ENCODE results near the gene FOXRED1.
"Not testable (repeated sequence)": the region's sequence is repeated elsewhere in the genome, so short reads cannot be mapped to it uniquely, and the experiment has no call there.

The FOXRED1 gene

DNA sequence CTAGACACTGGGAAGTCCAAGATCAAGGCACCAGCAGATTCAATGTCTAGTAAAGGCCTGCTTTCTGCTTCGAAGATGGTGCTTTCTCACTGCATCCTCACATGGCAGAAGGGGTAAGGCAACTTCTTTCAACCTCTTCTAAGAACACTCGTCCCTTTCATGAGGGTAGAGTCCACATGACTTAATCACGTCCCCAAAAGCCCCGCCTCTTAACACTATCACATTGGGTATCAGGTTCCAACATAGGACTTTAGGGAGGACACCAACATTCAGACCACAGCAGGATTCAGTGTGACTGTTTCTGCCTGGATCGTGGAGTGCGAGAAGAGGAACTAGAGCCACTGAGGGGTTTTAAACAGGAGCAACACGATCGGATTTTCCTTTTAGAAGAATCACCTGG lies 10.2 kb downstream of the FOXRED1 start:
- no peak for DNase-seq

DNA sequence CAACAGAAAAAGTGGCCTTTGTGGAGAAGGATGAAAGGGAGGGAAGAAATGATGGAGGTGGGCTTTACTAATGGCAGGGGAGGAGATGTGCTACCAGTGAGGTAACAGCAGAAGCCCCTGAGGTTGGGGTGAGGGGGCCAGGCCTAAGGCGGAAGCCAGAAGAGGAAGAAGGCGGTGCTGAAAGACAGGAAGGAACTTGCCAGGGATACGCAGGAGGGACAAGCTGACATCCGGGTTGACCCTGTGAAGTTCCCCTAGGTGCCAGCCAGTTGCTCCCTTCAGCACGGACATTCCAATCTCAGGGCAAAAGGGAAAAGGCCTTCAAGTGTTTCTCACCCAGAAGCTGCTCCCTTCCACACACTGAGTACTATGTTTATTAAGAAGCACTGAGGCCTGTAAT lies 11.6 kb downstream of the FOXRED1 start:
- no peak for DNase-seq

DNA sequence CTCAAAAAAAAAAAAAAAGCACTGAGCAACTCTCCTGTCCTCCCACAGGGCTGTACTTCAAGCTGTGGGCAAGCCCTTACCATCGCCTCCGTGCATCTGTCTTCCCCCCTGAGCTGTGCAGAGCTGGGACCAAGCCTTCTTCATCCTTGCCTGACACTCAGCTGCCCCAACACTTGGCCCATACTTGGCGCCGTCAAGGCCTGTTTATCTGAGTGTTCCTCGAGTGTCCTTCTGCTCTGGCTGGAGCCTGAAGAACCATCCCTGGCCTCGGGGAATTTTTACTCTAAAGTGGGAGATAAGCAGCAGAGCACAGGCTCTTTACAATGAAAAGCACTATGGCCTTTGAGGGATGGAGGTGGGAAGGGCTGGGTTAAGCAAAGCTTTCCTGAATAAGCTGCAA lies 12.3 kb downstream of the FOXRED1 start:
- DNase-seq: peak in 1 of 3 experiments; percentile 72

DNA sequence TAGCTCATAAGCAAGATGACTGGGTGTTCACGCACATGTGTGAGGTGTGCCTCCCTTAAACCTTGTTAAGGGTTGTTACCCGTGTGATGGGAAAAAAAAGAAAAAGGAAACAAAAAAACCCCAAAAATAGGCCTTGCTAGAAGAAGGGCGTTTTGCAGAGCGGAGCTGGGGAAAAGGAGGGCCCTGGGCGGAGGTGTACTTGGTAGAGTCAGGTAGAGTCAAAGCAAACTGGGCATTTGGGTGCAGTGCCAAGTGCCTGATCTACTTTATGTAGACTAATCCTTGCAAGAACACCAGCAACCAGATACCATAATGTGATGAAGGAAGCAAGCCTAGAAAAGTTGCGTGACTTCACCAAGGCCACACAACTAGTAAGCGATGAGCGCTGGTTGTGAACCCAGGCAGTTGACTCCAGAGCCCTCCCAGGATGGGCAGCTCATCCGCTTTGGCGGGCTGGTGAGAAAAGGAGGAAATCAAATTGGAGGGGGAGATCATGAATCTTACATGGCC lies 12.8 kb downstream of the FOXRED1 start:
- no peak for DNase-seq

DNA sequence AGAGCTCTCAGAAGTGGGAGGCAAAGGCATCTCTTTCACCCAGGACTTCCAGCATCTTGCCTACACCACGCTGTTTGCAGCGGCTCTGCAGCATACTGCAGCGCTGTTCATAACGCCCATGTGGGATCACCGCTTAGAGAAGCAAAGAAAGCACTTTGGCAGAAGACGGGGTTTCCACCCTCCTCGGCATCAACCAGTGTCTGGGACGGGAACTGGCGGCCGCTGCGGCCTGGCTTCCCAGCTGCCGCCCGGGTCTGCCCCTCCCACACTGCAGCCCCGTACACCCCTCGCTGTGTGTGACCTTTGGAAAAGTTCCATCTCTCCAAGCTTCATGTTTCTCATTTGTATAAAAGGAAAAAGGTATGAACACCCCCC lies 13.4 kb downstream of the FOXRED1 start:
- peak; percentile 26 to 86 (median 83) for DNase-seq

DNA sequence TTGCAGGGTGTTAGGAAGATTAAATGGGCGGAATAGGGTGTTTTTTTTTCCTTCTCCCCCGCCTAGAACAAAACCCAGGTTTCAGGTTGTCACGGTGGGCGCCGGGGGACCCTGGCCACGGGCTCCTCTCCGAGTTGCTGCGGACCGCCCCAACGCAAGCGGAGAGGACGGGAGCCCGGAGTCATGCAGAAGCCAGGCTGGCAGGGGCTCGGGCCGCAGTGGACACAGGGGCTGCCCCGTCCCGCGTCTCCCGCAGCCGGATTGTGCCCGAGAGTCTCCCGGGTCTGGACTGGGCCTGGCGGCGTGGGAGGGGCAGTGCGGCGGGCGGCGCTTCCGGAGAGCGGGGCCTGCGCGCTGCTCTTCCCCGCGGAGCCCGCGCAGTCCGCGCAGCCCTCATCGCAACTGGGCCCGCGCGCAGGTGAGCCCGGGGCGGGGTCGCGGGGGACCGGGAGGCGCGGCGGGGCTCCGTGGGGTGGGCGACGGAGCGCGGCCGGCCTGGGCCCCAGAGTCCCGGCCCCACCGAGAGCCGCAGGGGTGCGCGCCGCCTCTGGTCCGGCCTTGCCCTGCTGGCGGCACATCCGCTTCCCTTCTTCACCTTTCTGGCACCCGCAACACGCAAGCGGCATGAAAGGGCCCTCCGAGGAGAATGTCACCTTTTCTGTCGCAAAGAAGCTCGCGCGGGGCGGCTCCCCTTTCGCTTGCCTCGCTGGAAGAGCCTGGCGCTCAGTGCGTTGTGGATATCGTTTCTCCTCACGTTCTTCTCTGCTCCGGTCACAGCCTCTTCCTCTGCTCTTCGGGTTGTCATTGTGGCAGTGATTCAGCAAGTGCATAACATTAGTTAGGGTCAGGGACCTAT lies 14.0 kb downstream of the FOXRED1 start, which contains the start of gene TIRAP:
TIRAP (plus strand) TSS at position 358 of the 856 bp plus-strand sequence. CDS start 7,802 bp downstream, outside the sequence.
- DNase-seq: peak; percentile 32 to 91 (median 86)

DNA sequence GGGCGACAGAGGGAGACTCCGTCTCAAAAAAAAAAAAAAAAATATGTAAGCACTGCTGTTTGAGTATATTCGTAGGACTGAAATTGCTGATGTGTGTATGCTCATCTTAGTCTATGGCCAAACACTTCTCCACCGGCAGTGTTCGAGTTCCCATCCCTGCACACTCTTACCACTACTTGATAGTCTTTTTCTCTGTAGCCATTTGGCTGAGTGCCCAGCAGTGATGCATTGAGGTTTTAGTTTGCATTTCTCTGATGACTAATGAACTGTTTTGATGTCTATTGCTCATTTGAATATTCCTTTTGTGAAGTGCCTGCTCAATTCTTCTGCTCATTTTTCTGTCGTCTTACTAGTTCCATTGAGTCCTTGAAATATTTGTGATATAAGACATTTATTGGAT lies 15.9 kb downstream of the FOXRED1 start:
- peak; percentile 30 to 72 (median 64) for DNase-seq

DNA sequence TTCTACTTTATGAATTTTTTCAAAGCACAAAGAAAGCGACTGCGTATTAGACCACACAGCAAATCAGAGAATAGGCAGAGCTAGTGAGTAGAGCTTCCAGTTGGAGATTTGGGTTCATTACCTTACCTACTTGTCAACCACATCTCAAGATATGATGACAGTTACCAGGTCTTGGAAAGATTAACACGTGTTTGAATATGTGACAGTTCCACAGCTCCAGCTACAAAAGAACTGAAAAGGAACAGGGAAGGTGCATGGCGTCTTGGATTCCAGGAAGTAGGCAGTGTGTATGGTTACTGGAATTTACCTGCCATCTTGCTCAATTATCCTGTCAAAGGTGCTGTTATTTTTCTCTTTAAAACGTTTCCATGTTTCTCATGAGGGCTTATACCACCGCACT lies 19.3 kb downstream of the FOXRED1 start:
- no peak for DNase-seq

DNA sequence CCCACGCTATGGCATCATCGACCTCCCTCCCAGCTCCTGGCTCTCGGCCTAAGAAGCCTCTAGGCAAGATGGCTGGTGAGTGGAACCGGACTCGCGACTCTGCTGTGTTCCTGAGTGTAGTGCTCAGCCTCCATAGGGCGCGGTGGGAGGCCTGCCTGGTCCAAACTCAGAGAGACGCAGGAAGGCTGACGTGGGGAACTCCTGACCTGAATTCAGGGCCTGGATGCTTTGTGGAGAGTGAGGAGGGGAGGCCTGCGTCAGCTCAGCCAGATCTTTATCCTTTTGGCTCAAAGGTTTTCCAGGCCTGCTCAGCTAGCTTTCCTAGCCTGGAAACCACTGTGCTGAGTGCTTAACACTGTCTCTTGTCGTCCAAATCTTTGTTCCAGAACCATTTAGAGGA lies 21.9 kb downstream of the FOXRED1 start:
- DNase-seq: no peak

DNA sequence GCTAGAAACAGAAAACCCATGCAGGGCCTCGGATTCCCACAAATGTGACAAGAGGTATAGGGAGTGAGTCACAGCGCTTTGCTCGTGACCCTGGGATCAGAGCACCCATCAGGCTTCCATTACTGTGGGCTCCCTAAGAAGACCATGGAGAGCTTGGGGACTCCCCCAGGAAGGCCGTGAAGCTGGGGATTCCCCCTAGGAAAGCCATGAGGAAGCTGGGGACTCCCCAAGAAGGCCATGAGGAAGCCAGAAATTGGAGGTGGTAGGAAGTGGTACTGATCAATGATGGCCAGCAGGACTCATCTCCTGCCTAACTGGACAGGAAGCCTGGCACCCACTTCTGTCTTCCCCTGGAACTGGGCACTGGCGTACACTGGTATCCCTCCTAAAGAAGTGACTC lies 24.8 kb downstream of the FOXRED1 start:
- no peak for DNase-seq

DNA sequence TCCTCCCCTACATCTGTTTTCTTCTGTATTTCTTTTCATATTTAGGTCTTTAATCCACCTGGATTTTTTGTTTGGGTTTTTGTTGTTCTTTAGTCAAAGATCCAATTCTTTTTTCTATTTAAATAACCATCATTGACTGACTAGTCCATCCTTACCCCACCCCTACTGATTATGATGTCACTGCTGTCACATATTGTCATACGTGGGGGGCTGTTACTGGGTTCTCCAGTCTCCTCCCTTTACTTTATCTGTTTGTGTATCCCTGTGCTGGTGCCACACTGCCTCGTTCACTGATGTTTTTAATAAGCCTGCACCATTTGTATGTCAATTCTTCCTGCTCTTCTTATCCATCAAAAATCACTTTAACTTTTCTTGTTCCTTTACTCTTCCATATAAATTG lies 28.1 kb downstream of the FOXRED1 start:
- no peak for DNase-seq

DNA sequence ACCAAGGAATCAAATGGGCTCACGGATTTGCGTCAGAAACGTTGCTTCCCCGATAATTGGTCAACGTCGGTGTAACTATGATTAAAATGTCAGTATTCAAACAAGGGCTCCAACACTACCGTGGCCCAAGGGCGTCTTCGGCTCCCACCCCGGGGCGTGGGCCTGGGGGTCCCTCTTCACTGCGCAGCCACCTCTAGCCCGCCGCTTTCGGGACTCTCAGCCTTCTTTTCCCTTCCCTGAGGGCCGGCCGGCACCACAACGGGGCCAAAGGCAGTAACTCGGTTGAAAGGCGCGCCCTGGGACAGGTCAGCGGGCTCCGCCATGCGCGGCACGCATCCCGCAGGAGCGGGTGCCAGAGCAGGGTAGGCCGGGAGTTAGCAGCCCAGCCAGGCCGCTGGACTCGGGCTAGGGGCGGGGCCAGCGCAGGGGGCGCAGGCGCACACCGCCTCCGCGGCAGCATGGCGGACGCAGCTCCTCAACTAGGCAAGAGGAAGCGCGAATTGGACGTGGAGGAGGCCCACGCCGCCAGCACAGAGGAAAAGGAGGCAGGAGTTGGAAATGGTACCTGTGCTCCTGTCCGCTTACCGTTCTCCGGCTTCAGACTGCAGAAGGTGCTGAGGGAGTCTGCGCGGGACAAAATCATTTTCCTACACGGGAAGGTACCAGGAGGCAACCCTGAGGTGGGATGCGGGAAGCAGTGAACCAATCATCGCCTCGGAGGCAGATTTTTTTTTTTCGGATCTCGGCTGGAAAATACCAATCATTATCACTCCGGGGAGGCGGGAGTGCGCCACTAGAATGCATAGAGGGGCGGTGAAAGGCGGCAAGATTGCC lies 34.9 kb downstream of the FOXRED1 start, which contains the start of gene DCPS:
DCPS (plus strand) TSS at position 438 of the 834 bp plus-strand sequence; CDS start at position 459, 21 bp downstream.
- peak; percentile 86 to 99 (median 99) for DNase-seq

DNA sequence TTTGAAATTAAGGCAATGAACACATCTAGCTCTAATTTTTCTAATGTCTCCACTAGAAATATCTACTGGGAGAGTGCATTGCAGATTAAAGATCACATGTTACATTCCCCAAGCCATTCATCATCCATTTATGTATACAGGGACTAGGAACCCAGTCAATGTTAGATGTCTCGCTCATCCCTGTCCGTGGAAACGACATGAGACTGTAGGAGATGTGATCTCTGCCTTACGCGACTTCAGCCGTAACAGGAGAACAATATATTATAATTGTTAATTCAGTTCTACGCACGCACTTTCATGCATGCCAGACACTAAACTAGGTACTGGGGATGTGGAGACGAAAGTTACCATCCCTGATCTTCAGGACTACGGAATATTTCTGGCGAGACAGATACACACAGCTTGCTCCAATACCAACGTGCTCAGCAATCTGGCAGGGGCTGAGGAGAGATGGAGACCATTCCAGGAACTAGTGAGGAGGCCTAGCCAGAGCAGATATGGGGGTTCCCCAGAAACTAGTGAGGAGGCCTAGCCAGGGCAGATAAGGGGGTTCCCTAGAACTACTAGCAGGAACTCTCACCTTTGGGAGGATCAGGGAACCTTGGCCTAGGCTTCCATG lies 35.6 kb downstream of the FOXRED1 start:
- DNase-seq: peak in 1 of 3 experiments; percentile 67

DNA sequence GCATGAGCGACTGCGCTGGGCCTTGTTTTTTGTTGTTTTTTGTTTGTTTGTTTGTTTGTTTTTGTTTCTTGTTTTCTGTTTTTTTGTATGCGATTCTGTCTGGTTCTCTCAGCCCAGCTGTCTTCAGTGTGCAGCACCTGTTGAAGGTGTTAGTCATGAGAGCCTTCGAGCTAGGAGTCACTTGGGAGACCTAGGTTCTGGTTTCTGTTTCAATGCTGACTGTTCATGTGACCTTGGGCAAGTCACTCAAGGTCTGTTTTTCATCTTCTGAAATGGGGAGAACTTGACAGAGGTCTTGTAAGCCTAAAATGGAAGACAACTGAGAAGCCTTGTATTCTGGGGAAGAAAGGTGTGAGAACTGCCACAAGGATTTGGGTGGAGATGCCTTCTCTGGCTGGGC lies 36.7 kb downstream of the FOXRED1 start:
- no peak for DNase-seq

DNA sequence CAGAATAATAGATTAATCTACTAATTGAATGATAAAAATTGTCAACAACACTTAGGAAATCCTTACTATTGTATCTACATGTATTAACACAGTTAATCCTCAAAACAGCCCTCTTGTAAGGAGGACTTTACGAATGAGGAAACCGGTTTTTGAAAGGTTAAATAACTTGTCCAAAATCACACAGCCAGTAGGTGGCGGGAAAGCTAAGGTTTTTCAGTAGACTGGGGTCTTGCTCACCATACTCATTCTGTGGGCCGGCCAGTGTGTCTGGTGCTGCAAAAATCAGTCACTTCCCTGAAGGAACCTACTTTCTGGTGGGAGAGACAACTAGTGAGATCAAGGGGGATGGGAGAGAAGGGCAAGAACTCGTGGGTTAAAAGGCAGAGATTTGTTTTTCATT lies 38.8 kb downstream of the FOXRED1 start:
- DNase-seq: peak in 2 of 3 experiments; percentile 18 to 52

DNA sequence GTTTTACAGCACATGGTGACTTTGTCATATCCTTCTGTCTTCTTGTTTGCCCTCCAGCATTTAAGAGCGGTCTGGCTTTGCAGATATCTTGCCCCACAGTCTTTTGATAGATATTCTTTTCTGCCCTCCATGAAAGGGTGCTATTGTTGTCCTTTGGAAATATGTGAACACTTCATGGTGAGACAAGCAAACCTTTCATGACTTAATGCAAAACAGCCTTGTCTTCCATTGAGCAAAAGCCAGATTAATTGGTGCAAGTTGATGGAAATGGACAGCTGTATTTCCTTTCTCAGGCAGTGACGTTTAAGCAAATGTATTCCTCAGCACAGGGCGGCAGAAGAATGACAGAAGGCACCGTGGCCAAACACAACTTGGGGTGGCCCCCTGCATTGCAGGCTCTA lies 39.3 kb downstream of the FOXRED1 start:
- DNase-seq: no peak

DNA sequence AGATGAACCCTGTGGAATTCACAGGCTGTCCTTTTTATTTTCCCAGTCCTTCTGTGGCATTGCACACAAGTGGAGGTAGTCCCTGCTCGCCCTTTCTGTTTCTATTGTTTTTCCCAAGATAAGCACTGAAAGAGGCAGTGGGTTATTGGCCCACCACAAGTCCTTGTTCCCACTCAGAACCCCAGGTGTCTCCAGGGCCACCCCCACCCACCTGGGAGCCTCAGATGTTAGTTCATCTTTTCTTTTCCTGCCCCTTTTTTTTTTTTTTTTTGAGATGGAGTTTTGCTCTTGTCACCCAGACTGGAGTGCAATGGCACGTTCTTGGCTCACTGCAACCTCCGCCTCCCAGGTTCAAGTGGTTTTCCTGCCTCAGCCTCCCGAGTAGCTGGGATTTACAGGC lies 39.8 kb downstream of the FOXRED1 start:
- not testable (repeated sequence) for DNase-seq

DNA sequence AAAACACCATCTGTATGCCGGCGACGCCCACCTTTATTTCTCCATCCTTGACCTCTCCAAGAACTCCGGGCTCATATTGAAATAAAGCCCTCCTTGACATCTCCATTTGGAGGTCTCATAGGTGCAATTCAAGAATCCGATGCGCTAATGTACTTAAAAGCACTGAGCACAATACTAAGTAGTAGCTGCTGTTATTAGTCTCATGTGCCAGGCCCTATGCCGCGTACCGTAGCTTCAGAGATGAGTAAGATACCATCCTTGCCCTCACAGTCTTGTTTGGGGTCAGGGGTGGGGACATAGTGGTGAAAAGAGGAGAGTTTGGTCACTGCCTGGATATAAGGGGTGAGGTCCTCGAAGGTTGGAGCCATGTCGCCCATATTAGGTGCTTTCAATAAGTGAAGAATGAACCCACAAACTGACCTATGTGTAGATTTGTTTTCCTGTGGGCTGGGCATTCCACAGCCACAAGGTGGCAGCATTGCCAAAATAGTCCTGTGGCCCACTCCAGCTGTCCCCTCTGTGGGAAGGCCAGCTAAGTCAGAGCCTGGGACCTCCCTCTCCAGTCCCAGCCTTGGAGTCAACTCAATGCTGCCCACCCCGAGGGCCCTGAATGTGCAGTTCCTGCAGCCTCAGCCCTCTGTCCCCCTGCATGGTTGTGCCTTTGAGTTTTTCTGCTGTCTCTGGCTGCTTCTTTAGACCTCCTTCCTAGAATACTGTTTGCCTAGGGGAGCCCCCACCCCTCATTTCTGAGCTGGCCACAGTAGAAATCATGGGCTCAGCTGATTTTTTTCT lies 41.4 kb downstream of the FOXRED1 start:
- peak; percentile 54 to 81 (median 63) for DNase-seq

DNA sequence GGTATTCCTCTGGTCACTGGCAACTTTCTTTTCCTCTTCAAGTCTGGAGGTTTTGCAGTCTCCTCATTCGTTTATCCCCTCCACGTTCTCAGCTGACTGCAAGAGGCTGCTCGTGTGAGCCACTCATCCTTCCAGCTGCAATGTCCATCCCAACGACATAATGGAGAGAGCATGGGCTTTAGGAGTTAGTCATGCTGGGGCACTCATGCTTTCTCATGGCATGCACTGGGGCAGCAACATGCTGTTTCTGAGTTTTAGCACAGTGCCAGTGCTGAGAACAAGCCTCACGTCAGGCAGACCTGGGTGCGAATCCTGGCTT lies 42.0 kb downstream of the FOXRED1 start:
- no peak for DNase-seq

DNA sequence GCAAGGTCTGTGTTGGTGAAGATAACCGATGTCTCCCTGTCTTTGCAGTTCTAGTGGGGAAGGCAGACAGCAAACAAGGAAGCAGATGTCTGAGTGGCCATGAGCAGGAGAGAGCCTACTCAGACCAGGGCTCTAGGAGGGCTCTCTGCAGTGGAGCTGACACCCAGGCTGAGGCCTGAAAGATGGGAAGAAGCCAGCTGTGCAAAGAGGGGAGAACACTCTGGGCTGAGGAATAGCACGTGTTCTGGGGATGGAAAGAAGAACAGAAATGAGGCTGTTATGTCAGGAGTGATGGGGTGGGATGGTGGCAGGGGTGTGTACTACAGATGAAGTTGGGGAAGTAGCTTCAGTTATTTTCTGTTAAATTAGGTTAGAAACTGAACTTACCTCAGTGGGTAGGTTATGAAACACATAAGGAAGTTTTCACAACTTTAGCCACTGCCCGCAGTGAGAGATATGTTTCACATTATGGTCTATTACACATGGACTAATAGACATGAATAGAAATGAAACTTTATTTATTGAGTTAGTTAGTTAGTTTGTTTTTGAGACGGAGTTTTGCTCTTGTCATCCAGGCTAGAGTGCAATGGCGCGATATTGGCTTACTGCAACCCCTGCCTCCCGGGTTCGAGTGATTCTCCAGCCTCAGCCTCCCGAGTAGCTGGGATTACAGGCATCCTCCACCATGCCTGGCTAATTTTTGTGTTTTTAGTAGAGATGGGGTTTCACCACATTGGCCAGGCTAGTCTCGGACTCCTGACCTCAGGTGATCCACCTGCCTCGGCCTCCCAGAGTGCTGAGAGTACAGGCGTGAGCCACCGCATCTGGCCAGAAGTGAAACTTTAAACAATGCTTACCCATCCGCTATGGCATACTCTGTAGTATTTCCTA lies 42.7 kb downstream of the FOXRED1 start:
- DNase-seq: no peak

DNA sequence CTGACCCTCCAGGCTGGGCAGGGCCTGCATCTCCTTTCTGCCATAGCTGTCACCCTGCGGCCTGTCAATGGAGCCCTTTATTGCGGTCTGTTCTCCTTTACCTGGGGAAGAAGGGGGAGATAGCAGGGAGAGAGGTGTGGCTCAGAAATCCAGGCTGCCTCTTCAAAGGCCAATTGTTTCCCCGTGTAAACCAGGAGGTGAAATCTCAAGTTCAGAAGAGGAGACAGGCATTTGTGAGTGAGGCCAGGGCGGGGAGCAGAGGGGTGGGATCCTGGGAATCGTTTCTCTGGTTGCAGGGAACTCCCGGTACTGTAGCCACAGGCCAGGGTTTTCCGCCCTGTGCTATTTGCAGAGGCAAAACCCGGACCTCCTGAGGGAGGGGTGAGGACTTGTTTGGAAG lies 44.0 kb downstream of the FOXRED1 start:
- no peak for DNase-seq

All from NCI-H1417 (cell line).